ENCODE results near the gene RAB11FIP4.

DNA sequence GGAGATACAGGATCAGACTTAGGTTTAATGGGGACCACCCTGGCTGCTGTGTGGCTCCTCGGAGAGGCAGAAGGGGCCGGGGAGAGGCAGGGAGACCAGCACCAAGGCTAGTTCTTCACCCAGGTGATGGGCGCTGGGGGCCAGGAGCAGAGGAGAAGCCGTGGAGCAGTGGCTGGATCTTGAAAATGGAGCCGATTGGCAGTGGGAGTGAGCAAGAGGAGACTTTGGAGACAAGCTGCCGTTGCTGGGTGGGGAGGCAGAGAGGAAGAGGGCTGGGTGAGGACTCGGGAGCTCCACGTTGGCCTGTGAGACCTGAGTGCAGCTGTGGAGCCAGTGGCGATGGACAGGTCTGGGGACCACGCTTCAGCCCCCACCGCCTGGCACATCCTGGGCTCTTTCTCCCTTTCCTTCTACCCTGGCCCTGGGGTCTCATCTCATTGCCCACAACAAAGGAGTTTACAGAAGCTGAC lies 9.0 kb downstream of the RAB11FIP4 start:
- TF ChIP-seq, protein P1, sequence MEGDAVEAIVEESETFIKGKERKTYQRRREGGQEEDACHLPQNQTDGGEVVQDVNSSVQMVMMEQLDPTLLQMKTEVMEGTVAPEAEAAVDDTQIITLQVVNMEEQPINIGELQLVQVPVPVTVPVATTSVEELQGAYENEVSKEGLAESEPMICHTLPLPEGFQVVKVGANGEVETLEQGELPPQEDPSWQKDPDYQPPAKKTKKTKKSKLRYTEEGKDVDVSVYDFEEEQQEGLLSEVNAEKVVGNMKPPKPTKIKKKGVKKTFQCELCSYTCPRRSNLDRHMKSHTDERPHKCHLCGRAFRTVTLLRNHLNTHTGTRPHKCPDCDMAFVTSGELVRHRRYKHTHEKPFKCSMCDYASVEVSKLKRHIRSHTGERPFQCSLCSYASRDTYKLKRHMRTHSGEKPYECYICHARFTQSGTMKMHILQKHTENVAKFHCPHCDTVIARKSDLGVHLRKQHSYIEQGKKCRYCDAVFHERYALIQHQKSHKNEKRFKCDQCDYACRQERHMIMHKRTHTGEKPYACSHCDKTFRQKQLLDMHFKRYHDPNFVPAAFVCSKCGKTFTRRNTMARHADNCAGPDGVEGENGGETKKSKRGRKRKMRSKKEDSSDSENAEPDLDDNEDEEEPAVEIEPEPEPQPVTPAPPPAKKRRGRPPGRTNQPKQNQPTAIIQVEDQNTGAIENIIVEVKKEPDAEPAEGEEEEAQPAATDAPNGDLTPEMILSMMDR (IDR thresholded peaks at IDR 0.05 in 4 of 5, conservative IDR thresholded peaks at IDR 0.05 in 1 of 5): no peak
- no peak for TF ChIP-seq POLR2A (IDR thresholded peaks at IDR 0.05)

Data from gastrocnemius medialis (tissue), 4 donors.